ENCODE data around the gene CHN2. TPM values are rescaled to one million over a fixed set of nuclear protein-coding genes. Genes with fewer than 3 reads are reported as not detected.

The CHN2 gene
- total RNA-seq, 1 donor = 0.81 TPM

DNA sequence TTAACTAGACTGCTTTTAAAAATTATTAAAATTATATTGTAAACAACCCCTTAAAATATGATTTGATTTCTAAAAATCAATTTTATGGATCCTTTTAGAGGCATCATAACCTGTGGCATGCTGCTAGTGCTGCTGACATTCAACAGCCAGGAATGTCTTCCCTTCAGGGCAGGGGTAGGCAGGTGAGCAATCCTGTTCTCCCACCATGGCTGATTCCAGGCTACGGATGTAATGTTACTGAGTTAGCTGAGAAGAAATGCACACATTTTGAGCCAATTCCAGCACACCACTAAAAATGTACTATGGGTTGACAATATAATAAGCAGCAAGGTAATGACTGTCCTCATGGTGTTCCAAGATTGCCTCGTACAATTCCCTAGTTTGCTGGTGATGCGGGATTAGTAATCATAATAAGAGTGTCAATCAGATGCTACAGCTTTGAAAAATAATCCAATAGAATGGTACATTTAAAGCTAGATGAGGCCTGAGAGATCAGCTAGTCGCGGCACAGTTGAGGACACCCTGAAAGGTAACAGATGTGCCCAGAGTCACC is 260.4 kb downstream of the CHN2 start:
- no peak overlapping the region for H3K4me3 ChIP-seq (ENCODE audit: low read depth, low read length)
- no peak for DNase-seq (ENCODE audit: low read depth)
- TF ChIP-seq, protein P1, sequence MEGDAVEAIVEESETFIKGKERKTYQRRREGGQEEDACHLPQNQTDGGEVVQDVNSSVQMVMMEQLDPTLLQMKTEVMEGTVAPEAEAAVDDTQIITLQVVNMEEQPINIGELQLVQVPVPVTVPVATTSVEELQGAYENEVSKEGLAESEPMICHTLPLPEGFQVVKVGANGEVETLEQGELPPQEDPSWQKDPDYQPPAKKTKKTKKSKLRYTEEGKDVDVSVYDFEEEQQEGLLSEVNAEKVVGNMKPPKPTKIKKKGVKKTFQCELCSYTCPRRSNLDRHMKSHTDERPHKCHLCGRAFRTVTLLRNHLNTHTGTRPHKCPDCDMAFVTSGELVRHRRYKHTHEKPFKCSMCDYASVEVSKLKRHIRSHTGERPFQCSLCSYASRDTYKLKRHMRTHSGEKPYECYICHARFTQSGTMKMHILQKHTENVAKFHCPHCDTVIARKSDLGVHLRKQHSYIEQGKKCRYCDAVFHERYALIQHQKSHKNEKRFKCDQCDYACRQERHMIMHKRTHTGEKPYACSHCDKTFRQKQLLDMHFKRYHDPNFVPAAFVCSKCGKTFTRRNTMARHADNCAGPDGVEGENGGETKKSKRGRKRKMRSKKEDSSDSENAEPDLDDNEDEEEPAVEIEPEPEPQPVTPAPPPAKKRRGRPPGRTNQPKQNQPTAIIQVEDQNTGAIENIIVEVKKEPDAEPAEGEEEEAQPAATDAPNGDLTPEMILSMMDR (IDR thresholded peaks at IDR 0.05; ENCODE audit: insufficient read depth, low read length) = no peak

DNA sequence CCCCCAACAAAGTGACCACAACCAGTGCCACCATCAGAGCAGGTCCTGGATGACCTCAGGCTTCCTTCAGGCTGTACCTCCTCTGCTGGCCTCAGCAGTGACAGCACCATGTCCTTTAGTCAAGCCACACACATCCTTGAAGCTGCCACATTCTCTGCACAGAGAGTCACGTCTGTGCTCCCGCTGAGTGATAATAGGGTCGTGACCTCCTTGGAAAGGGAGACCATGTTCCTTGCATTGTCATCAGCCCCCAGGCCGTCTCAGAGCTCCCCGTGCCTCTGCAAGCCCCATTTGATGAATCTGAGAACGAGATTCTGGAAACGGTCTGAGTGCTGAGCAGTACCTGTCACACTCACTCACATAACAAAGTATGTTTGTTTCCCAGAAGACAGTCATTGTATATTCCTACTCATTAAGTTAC is 262.6 kb downstream of the CHN2 start:
- TF ChIP-seq, protein P1 (IDR thresholded peaks at IDR 0.05; ENCODE audit: insufficient read depth, low read length) = no peak
- no peak overlapping the region for H3K4me3 ChIP-seq (ENCODE audit: low read depth, low read length)
- DNase-seq (ENCODE audit: low read depth) = no peak

DNA sequence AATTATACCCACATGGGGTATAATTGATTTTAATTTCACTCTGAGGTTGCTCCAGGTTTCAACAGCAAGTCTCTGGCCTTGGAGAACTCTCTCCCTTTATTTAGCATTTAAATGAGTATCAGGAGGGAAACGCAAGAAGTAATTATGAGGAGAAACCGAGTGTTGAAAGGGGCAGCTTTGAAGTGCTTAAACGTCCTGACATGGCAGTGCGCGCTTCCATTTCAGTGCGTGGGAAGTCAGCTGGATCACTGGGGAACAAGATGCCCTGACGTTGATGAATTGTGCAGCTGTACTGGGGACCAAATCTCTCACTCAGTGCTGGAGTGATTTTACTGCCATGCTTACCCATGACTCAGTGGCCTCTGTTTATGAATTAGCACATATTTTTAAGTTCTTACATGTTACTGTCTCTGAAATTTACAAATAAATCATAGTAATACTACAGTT is 263.0 kb downstream of the CHN2 start:
- no peak overlapping the region for H3K4me3 ChIP-seq (ENCODE audit: low read depth, low read length)
- TF ChIP-seq, protein P1 (IDR thresholded peaks at IDR 0.05; ENCODE audit: insufficient read depth, low read length) = no peak
- no peak for DNase-seq (ENCODE audit: low read depth)

DNA sequence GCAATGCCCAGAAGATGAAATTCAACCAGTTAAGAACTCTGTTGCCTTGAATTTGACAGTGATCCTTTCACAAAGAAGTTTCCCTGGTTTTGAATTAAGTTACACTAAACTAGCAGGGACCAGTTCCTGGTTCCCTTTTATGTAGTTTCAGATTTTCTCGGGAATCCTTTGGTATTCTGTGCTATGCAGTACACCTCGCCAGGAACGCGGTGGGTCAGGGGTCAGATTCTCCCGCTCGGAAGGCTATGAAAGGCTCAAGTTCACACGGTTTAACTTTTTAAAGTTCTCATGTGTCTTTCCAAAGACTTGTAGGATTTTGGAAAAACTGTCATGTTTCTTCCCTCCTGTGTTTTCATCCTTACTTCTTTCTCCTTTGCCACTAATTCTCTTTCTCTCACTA is 264.4 kb downstream of the CHN2 start:
- TF ChIP-seq, protein P1 (IDR thresholded peaks at IDR 0.05; ENCODE audit: insufficient read depth, low read length) = no peak
- no peak overlapping the region for H3K4me3 ChIP-seq (ENCODE audit: low read depth, low read length)
- no peak for DNase-seq (ENCODE audit: low read depth)

DNA sequence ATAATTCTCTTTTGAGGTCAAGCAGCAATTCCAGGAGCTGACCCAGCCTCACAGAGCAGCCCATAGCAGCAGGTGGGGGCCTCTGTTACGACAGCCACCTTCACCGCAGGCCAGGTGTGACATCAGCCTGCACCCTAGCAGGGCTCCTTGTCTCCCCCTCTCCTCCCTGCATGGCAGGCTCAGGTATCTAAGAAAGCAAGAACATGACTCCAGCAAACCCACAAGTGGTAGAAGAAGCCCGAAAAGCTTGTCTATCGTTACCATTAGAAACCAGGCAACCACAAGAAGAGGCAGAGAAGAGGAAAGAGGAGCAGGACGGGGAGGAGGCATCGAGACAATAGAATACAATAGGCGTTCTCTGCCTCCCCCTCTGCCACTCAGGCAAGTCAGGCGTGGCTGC is 265.0 kb downstream of the CHN2 start:
- no peak for DNase-seq (ENCODE audit: low read depth)
- no peak overlapping the region for H3K4me3 ChIP-seq (ENCODE audit: low read depth, low read length)
- TF ChIP-seq, protein P1 (IDR thresholded peaks at IDR 0.05; ENCODE audit: insufficient read depth, low read length) = no peak

DNA sequence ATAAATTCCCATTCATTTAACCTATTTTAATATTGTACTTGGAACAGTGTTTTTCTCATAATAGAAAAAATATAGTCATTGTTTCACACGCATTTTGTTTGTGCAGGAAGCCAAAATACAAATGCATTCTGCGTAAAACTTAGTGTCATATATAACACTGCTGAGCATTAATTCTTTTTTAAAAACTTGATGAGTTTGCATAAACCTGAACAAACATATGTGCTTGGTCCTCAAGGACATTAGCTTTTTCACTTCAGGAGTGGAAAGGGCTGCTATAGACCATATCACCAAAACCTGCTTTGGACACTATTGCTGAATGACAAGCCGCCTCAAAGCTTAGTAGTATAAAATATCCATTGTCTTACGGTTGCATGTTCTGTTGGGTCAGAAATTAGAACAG is 267.4 kb downstream of the CHN2 start:
- TF ChIP-seq, protein P1 (IDR thresholded peaks at IDR 0.05; ENCODE audit: insufficient read depth, low read length) = no peak
- DNase-seq (ENCODE audit: low read depth) = no peak
- H3K4me3 ChIP-seq (ENCODE audit: low read depth, low read length) = no peak overlapping the region
